HG03342 (cell line): ENCODE results near the gene DNAJC27.
A peak's percentile ranks its signal among the peaks of the same experiment; 100 is the strongest.

Source experiments
- ATAC-seq: cut with Tn5 transposase; IDR thresholded peaks from one replicate; pipeline ENCODE4 v1.9.1; 2021; ENCODE audit warnings: mild to moderate bottlenecking, moderate library complexity; ENCODE audit not compliant: unreplicated experiment

DNAJC27 gene

DNA sequence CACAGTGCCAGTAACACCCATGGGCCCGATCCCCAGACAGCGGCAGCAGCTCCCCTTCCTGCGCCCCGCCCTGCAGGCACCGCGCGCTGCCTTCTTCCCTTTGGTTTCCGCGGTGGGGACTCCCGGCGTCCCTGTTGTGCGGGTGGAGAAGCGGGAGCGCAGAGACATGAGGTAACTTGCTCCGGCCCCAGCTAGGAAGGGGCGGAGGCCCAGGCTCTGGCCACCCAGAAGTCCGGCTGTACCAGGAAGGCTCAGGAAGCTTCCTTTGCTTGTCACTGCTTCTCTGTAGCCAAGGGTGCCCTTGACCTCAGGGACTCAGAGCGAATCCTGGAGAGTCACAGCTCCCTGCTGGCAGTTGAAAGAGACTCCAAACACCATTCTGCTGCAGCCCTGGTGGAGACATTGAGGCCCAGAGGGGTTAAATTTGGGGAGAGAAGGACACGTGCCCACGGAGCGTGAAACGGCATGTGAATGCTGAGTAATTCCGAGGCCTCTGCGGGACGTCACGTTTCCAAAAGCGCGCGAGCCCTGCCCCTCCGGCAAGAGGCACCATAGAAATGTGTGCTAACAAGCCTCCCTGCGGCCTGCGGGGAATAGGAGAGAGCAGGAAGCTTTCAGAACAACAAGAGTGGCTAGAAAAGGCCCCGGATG is 45.0 kb downstream of the DNAJC27 start:
- ATAC-seq: no peak

GRCh38 chr2:24926220-24926601 is 45.5 kb downstream of the DNAJC27 start:
- no peak for ATAC-seq

- no peak for ATAC-seq
Measured at GRCh38 chr2:24925815-24926214, 45.9 kb downstream of the DNAJC27 start.

DNA sequence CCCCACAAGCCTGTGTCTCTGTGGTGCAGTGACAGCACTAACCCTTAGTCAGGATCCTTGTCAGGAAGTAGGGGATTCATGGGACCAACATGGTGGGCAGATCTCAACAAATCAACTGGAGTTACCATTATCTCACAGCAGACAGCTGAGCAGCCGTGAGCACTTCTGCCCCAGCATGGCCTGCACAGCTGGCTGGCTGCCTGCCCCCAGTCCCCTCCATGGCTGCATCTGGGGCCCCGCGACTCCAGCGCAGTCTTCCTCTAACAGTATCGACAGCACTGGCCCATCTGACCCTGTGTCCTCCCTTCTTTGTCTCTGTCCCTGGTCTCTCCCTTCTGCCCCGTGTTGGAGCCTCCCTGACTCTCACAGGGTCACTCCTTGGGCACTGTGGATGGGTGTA is 47.0 kb downstream of the DNAJC27 start:
- no peak for ATAC-seq

DNA sequence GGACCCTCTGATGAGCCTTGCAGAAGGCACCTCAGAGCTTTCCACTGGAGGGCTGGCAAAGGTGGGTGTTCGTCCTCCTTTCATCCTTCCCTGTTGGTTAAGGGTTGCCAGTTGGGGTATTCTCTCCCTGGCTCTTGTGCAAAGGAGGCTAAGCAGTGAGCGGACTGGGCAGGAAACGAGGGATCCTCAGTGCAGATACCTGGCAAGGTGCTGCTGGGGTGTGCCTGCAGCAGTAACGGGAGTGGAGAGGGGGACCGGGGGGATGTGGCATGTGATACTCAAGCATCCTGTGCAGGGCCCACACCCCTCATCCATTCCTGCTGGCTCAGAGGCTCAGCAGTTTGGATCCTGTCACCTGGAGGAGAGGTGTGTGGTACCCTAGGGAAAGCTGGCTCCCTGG is 47.5 kb downstream of the DNAJC27 start:
- ATAC-seq: no peak

GRCh38 chr2:24923106-24923505 is 48.6 kb downstream of the DNAJC27 start:
- no peak for ATAC-seq

DNA sequence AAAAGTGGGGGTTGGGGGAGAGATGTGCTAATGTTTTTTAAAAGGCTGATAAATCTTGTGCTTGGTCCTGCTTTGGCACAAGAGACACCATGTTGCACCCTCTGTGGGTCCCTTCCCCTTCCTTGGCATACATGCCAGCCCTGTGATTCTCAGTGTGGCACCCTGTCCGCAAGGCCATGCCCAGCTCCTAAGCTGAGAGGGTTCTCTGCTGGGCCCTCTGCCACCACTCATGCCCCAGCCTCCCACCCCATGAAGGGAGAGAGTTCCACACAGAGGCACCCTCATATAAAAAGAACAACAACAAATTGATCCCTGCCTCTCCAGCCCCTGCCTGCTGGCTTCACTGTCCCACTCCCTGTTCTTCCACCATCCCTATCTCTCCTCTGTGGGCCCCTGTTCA is 49.2 kb downstream of the DNAJC27 start:
- no peak for ATAC-seq

GRCh38 chr2:24920809-24921441 is 50.8 kb downstream of the DNAJC27 start:
- no peak for ATAC-seq

DNA sequence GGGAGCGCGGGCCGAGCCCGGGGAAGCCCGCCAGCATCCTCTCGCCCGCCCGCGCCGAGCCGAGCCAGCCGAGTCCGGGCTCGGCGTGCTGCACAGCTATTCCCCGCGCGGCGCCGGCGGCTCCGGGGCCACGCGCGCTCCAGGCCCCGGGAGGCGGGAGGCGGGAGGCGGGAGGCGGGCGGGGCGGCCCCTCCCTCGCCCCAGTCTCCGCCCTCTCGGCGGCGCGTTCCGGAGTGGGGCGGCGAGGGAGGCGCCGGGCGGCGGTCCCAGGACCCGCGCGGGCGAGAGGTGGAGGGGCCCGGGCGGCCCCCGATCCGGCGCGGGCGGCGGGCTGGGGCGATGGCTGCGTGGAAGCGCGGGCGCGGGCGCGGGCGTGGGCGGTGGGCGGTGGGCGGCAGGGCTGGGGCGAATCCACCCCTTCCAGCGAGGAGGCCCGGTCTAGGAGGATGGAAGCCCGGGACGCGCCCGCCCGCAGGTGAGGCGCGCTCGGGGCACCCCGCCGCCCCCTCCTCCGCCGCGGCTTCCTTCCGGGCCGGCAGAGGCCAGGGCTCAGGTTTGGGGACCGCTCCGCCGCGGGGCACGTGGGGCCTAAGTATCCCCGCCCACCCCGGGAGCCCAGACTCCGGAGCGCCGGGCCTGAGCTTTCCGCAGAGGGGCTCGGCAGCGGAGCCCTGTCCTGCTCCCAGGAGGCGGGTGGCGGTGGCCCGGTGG is 51.5 kb downstream of the DNAJC27 start, which contains the start of gene ADCY3:
TSS of gene ADCY3 (minus strand) at position 140 of the 711 bp plus-strand sequence. CDS start 1,250 bp downstream, outside the sequence.
- ATAC-seq: peak; percentile 53

- peak; percentile 23 for ATAC-seq
Measured at GRCh38 chr2:24919506-24920097, 52.2 kb downstream of the DNAJC27 start.

- no peak for ATAC-seq
Measured at GRCh38 chr2:24919037-24919505, 52.7 kb downstream of the DNAJC27 start.

GRCh38 chr2:24918326-24919036 is 53.3 kb downstream of the DNAJC27 start:
- no peak for ATAC-seq

- ATAC-seq: no peak
Measured at GRCh38 chr2:24917731-24918325, 53.9 kb downstream of the DNAJC27 start.

GRCh38 chr2:24917086-24917485 is 54.7 kb downstream of the DNAJC27 start:
- no peak for ATAC-seq

- ATAC-seq: no peak
Measured at GRCh38 chr2:24915796-24916195, 56.0 kb downstream of the DNAJC27 start.

- ATAC-seq: no peak
Measured at GRCh38 chr2:24915175-24915574, 56.6 kb downstream of the DNAJC27 start.

- ATAC-seq: no peak
Measured at GRCh38 chr2:24914713-24915112, 57.0 kb downstream of the DNAJC27 start.

- ATAC-seq: no peak
Measured at GRCh38 chr2:24913911-24914310, 57.8 kb downstream of the DNAJC27 start.

DNA sequence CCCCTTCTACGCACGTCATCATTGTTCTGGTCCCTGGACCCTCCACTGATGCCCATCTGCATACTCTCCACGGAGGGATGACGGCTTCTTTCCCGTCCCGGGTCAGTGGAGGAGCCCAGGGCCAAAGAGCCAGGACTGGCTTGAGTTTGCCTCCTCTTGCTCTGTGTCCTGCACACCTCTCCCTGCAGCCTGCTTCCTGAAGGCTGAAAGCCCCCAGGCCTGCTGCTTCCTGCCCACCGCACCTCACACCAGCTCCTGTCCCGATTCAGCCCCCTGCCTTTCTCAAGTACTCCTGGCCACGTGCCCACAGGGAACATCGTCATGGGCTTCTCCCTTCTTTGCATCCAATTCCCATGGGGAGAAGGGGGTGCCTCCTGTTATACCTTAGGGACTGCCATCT is 58.8 kb downstream of the DNAJC27 start:
- ATAC-seq: no peak

- no peak for ATAC-seq
Measured at GRCh38 chr2:24912523-24912922, 59.2 kb downstream of the DNAJC27 start.

GRCh38 chr2:24910245-24910644 is 61.5 kb downstream of the DNAJC27 start:
- no peak for ATAC-seq
